GM12878 (cell line): ENCODE measurements around the gene AIFM1. TPM values are rescaled to one million over a fixed set of nuclear protein-coding genes. Genes with fewer than 3 reads are reported as not detected.

Source experiments
- ATAC-seq: fragments of 200-7000 bp; cut with Tn5 transposase; 3 replicates; pipeline ENCODE4 v1.9.1; 2020; ENCODE audit warnings: mild to moderate bottlenecking, moderate library complexity
- BruUV-seq: library from RNA; stranded (reverse); fragments of 400-500 nt; replicated peaks from 2 replicates; lab custom pipeline; 2021; lab: Mats Ljungman, UMichigan
- CTCF ChIA-PET: fragments of 300-600 bp; sonication (Branson Sonifier 250); formaldehyde crosslinking; extraction: SDS; loops from one replicate; lab custom pipeline; 2021; ENCODE audit warnings: inconsistent platforms; lab: Yijun Ruan, JAX
- POLR2A ChIA-PET: fragments of 350-600 bp; formaldehyde crosslinking; extraction: SDS; loops from one replicate; lab custom pipeline; 2021; ENCODE audit warnings: inconsistent platforms; lab: Charles Lee
- RAD21 ChIA-PET: fragments of 300-600 bp; sonication (Branson Sonifier 250); formaldehyde crosslinking; loops from one replicate; lab custom pipeline; 2023; ENCODE audit warnings: antibody characterized with exemption; ENCODE audit not compliant: unreplicated experiment; lab: Charles Lee
- SMC1A ChIA-PET: fragments of 300-600 bp; sonication (Branson Sonifier 250); formaldehyde crosslinking; loops from one replicate; lab custom pipeline; 2023; ENCODE audit not compliant: unreplicated experiment, uncharacterized antibody; lab: Charles Lee
- DNase-seq: peaks from one replicate; pipeline ENCODE4 v3.0.0-alpha.2; 2011; ENCODE audit warnings: low read depth, low spot score
- FAIRE-seq: peaks from 3 replicates; lab custom pipeline; 2011; peaks lifted over from hg19 to GRCh38; lab: Jason Lieb, UNC
- H2AFZ ChIP-seq: 2 replicates; pipeline ENCODE4 v1.6.0; 2011; ENCODE audit warnings: low read depth, low read length, control low read depth; ENCODE audit not compliant: control insufficient read depth
- H3K27ac ChIP-seq: 2 replicates; pipeline ENCODE4 v1.5.1; 2011; ENCODE audit warnings: control low read depth; ENCODE audit not compliant: control insufficient read depth, insufficient read depth
- H3K27me3 ChIP-seq, 2 experiments: replicated peaks in 1 of 2; 2 replicates each; pipeline versions ENCODE4 v1.6.0 to v1.6.1; 2011; ENCODE audit warnings: low read length in 1 of 2; ENCODE audit not compliant: control insufficient read depth in 2 of 2, insufficient read depth in 2 of 2
- H3K36me3 ChIP-seq, 2 experiments: 2 replicates each; pipeline ENCODE4 v1.5.1; 2011; ENCODE audit warnings: low read length in 1 of 2; ENCODE audit not compliant: control insufficient read depth in 2 of 2, insufficient read depth in 2 of 2
- H3K4me1 ChIP-seq: 2 replicates; pipeline ENCODE4 v1.6.1; 2011; ENCODE audit warnings: mild to moderate bottlenecking, low read length, moderate library complexity, mixed read lengths; ENCODE audit not compliant: control insufficient read depth, insufficient read depth
- H3K4me2 ChIP-seq: 2 replicates; pipeline ENCODE4 v1.6.0; 2011; ENCODE audit warnings: control low read depth; ENCODE audit not compliant: control insufficient read depth, insufficient read depth
- H3K4me3 ChIP-seq: fragments of 200-600 bp; sonication (generic); 2 replicates; pipeline ENCODE4 v1.5.1; 2016
- H3K79me2 ChIP-seq: 2 replicates; pipeline ENCODE4 v1.6.0; 2011; ENCODE audit warnings: low read length; ENCODE audit not compliant: control insufficient read depth, insufficient read depth
- H3K9ac ChIP-seq: 2 replicates; pipeline ENCODE4 v1.8.0; 2011; ENCODE audit warnings: low read length, control low read depth, mixed read lengths; ENCODE audit not compliant: control insufficient read depth, insufficient read depth
- H3K9me3 ChIP-seq: replicated peaks from 3 replicates; pipeline ENCODE4 v1.5.1; 2011; ENCODE audit warnings: mild to moderate bottlenecking, low read length; ENCODE audit not compliant: control insufficient read depth, insufficient read depth
- H4K20me1 ChIP-seq: 2 replicates; pipeline ENCODE4 v1.6.0; 2011; ENCODE audit not compliant: control insufficient read depth, insufficient read depth
- BHLHE40 ChIP-seq, 2 experiments: fragments of 450-650 bp in 1 of 2; IDR thresholded peaks; 2 replicates each; pipeline ENCODE4 v1.6.1; 2011 to 2017; ENCODE audit warnings: low read depth in 2 of 2, borderline replicate concordance in 1 of 2, improper control_type of control experiment in 1 of 2, low read length in 1 of 2, mild to moderate bottlenecking in 1 of 2
- EED ChIP-seq: sonication (generic); IDR thresholded peaks from 2 replicates; pipeline ENCODE4 v1.6.1; 2016; ENCODE audit warnings: antibody characterized with exemption, low read depth
- EP300 ChIP-seq, 2 experiments: fragments of 150-350 bp in 1 of 2; IDR thresholded peaks; 2 replicates each; pipeline ENCODE4 v1.6.1; 2011 to 2012; ENCODE audit warnings: low read depth in 2 of 2, low read length in 2 of 2, borderline replicate concordance in 1 of 2, improper control_type of control experiment in 1 of 2, inconsistent platforms in 1 of 2; ENCODE audit not compliant: control insufficient read depth in 1 of 2
- ETV6 ChIP-seq, 2 experiments: fragments of 450-650 bp in 1 of 2; IDR thresholded peaks in 1 of 2; conservative IDR thresholded peaks in 1 of 2; 2 replicates each; pipeline ENCODE4 v1.6.1; 2014; ENCODE audit warnings: antibody characterized with exemption in 1 of 2, borderline replicate concordance in 1 of 2, low read depth in 1 of 2, mild to moderate bottlenecking in 1 of 2, moderate library complexity in 1 of 2
- GATAD2B ChIP-seq: fragments of 450-650 bp; conservative IDR thresholded peaks from 2 replicates; pipeline ENCODE4 v1.6.1; 2017; ENCODE audit warnings: low read depth, mild to moderate bottlenecking, moderate library complexity
- JUND ChIP-seq: IDR thresholded peaks from 2 replicates; pipeline ENCODE4 v1.6.1; 2012; ENCODE audit warnings: low read depth, mild to moderate bottlenecking, low read length, improper control_type of control experiment, moderate library complexity
- POLR2AphosphoS5 ChIP-seq: IDR thresholded peaks from 2 replicates; pipeline ENCODE4 v1.6.1; 2011; ENCODE audit warnings: mild to moderate bottlenecking, low read length, inconsistent platforms
- POU2F2 ChIP-seq: IDR thresholded peaks from 3 replicates; pipeline ENCODE4 v1.6.1; 2011; ENCODE audit warnings: low read depth, mild to moderate bottlenecking, low read length, borderline replicate concordance
- RFX5 ChIP-seq: IDR thresholded peaks from 2 replicates; pipeline ENCODE4 v1.6.1; 2011; ENCODE audit warnings: low read depth, low read length, improper control_type of control experiment
- SMC3 ChIP-seq: IDR thresholded peaks from 2 replicates; pipeline ENCODE4 v1.6.1; 2011; ENCODE audit warnings: low read length, improper control_type of control experiment, borderline replicate concordance
- WRNIP1 ChIP-seq: IDR thresholded peaks from 2 replicates; pipeline ENCODE4 v1.6.1; 2011; ENCODE audit warnings: low read depth, low read length, improper control_type of control experiment, borderline replicate concordance
- YY1 ChIP-seq: IDR thresholded peaks from 2 replicates; pipeline ENCODE4 v1.6.1; 2011; ENCODE audit warnings: low read depth, mild to moderate bottlenecking, low read length
- WGBS: methylation state at CpG from one replicate; pipeline ENCODE4 v1.1.6; 2016; ENCODE audit warnings: low lambda C conversion rate; ENCODE audit not compliant: insufficient replicate concordance, insufficient coverage; ENCODE audit errors: missing lambda C conversion rate; 5-methylcytosine and 5-hydroxymethylcytosine counted together
- in situ Hi-C: fragments of 300-500 bp; cut with MboI; formaldehyde crosslinking; loops from 9 replicates; pipeline ENCODE4 v1.14.3; 2018; ENCODE audit warnings: mixed read lengths
- intact Hi-C: fragments of 100-400 bp; cut with micrococcal nuclease; formaldehyde crosslinking; loops from one replicate; pipeline ENCODE4 v1.14.2; 2022; ENCODE audit not compliant: unreplicated experiment
- polyA plus RNA-seq, 11 experiments: library from polyadenylated mRNA; depleted of rRNA in 4 of 11; unstranded in 6 of 11; stranded (reverse) in 5 of 11; fragments of >200 nt; fragmentation: Nextera tagmentation in 4 of 11; fragmentation: Illumina TruSeq in 1 of 11; extraction: Ambion mirVana in 4 of 11; extraction: Trizol in 1 of 11; gene quantifications; 1 replicate in 1 of 11; 2 replicates in 10 of 11; pipeline versions ENCODE4 v1.2.1 to v1.2.3, GENCODE V29; 2011 to 2016; ENCODE audit warnings: inconsistent platforms in 2 of 11, missing spikeins in 2 of 11, low read depth in 1 of 11
- total RNA-seq, 4 experiments: library from RNA; depleted of rRNA in 3 of 4; stranded (reverse); fragments of >200 nt in 3 of 4; fragmentation: Illumina TruSeq in 1 of 4; extraction: Trizol in 1 of 4; gene quantifications; 2 replicates each; pipeline versions ENCODE4 v1.2.1 to v1.2.3, GENCODE V29; 2013 to 2021
- TF ChIP-seq, protein P1 (sequence below): IDR thresholded peaks from 2 replicates; pipeline ENCODE4 v1.6.1; 2011; ENCODE audit warnings: borderline replicate concordance, low read depth, mild to moderate bottlenecking, moderate library complexity, low read length; ENCODE audit not compliant: insufficient read depth, poor library complexity, severe bottlenecking
- TF ChIP-seq, protein P2 (sequence below): IDR thresholded peaks from 2 replicates; pipeline ENCODE4 v1.6.1; 2012; ENCODE audit warnings: low read depth, low read length, improper control_type of control experiment
- TF ChIP-seq, protein P3 (sequence below): fragments of 150-350 bp; IDR thresholded peaks from 2 replicates; pipeline ENCODE4 v1.6.1; 2014; ENCODE audit warnings: mild to moderate bottlenecking, low read depth, low read length
- TF ChIP-seq, protein P4 (sequence below): fragments of 450-650 bp; IDR thresholded peaks from 2 replicates; pipeline ENCODE4 v1.6.1; 2017; ENCODE audit warnings: mild to moderate bottlenecking

Gene AIFM1
- total and polyA plus RNA-seq, 10 of the 15 experiments (the other 5 are each of a cell fraction or from before 2014, with no cell fraction given), result 44.2 to 121 (median 80.0) TPM

DNA sequence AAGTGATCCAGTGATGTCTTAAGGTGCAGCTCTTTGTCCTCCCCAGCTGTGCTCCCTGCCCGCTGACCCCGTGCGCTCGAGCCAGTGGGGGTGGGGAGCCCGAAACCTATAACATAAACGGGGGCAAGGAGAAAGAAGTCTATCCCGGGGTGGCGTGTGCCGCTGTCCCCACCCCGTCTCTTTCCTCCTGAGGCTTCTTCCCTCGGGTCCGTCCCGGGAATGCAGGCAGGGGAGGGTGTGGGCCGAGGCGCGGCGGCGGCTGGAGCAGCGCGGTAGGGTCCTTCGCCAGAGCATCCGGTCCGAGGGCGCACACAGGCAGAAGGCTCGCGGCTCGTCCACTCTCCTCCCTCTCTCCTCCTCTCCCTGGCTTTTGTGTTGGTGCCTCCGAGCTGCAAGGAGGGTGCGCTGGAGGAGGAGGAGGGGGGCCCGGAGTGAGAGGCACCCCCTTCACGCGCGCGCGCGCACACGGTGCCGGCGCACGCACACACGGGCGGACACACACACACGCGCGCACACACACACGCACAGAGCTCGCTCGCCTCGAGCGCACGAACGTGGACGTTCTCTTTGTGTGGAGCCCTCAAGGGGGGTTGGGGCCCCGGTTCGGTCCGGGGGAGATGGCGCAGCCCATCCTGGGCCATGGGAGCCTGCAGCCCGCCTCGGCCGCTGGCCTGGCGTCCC lies 5.9 kb upstream of the AIFM1 start, which contains the start of gene RAB33A:
RAB33A (plus strand) TSS at position 517 of the 681 bp plus-strand sequence; CDS start at position 618, 101 bp downstream.
- WGBS, result 27% methylated on average over 28 of the region's 61 CpGs
- RAD21 ChIA-PET, result interaction anchor here (0.9 to 3.0 kb wide), 2 partner anchors 18 to 85 kb away, joined by 3 to 13 read pairs; no protein-coding TSS in a partner anchor
- H3K4me3 ChIP-seq, result peak within 1 kb of the TSS; percentile 80
- peak within 1 kb of the TSS; percentile 84 for H3K27ac ChIP-seq
- FAIRE-seq, result no peak
- DNase-seq, result no peak
- H3K9me3 ChIP-seq, result no peaks in the 10 kb centered on the region
- peak within 1 kb of the TSS; percentile 71 for H2AFZ ChIP-seq
- POLR2A ChIA-PET, result interaction anchor here (0.6 to 4.2 kb wide), 5 partner anchors 9 to 86 kb away, joined by 3 to 28 read pairs (median 4); no protein-coding TSS in a partner anchor
- H3K4me2 ChIP-seq, result peak within 1 kb of the TSS; percentile 78
- peak within 1 kb of the TSS; percentile 75 for H3K9ac ChIP-seq
- in situ Hi-C loops, result loop anchor here (10.0 kb wide), 1 partner anchor 87 kb away; no protein-coding TSS in a partner anchor
- SMC1A ChIA-PET, result interaction anchor here (1.5 to 3.1 kb wide), 2 partner anchors 64 to 86 kb away, joined by 3 to 13 read pairs; no protein-coding TSS in a partner anchor
- H4K20me1 ChIP-seq, result no peaks in the 10 kb centered on the region
- H3K36me3 ChIP-seq, result no peaks in the 10 kb centered on the region
- no TSS peak for BruUV-seq
- H3K27me3 ChIP-seq, result no peaks in the 10 kb centered on the region
- peaks cover 14% of the 10 kb centered on the region for H3K4me1 ChIP-seq
- CTCF ChIA-PET, result interaction anchor here (0.6 to 2.5 kb wide), 4 partner anchors 21 to 240 kb away, joined by 3 to 7 read pairs (median 3); no protein-coding TSS in a partner anchor
- H3K79me2 ChIP-seq, result peaks cover 50% of the 10 kb centered on the region
- ATAC-seq, result peak; percentile 33
- intact Hi-C loops, result loop anchor here (5.0 to 10.0 kb wide), 4 partner anchors 49 to 397 kb away; partner anchors contain the start of gene SASH3
- no peak for TF ChIP-seq EP300 (IDR thresholded peaks at IDR 0.05; ENCODE audit: borderline replicate concordance in 1 of 2, control insufficient read depth in 1 of 2, low read depth in 2 of 2, low read length in 2 of 2)
- no peak for TF ChIP-seq WRNIP1
- TF ChIP-seq SMC3, result no peak
- TF ChIP-seq GATAD2B, result peak; percentile 66; the same call in 1 of the 2 replicates
- 0 out of 3 replicates have a peak, but pooled peaks have one; percentile 5 for TF ChIP-seq POU2F2
- TF ChIP-seq POLR2AphosphoS5, result no peak
- TF ChIP-seq, protein P1, sequence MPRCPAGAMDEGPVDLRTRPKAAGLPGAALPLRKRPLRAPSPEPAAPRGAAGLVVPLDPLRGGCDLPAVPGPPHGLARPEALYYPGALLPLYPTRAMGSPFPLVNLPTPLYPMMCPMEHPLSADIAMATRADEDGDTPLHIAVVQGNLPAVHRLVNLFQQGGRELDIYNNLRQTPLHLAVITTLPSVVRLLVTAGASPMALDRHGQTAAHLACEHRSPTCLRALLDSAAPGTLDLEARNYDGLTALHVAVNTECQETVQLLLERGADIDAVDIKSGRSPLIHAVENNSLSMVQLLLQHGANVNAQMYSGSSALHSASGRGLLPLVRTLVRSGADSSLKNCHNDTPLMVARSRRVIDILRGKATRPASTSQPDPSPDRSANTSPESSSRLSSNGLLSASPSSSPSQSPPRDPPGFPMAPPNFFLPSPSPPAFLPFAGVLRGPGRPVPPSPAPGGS, result peak; percentile 50
- TF ChIP-seq RFX5, result no peak
- TF ChIP-seq, protein P2, sequence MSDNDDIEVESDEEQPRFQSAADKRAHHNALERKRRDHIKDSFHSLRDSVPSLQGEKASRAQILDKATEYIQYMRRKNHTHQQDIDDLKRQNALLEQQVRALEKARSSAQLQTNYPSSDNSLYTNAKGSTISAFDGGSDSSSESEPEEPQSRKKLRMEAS, result no peak
- 0 out of 2 replicates have a peak, but pooled peaks have one; percentile 14 for TF ChIP-seq EED
- TF ChIP-seq BHLHE40 (IDR thresholded peaks at IDR 0.05; ENCODE audit: borderline replicate concordance in 1 of 2, low read depth in 2 of 2, low read length in 1 of 2), result peak in 1 of 2 experiments; percentile 76; a peak in 2 of 4 replicates
- TF ChIP-seq, protein P3, sequence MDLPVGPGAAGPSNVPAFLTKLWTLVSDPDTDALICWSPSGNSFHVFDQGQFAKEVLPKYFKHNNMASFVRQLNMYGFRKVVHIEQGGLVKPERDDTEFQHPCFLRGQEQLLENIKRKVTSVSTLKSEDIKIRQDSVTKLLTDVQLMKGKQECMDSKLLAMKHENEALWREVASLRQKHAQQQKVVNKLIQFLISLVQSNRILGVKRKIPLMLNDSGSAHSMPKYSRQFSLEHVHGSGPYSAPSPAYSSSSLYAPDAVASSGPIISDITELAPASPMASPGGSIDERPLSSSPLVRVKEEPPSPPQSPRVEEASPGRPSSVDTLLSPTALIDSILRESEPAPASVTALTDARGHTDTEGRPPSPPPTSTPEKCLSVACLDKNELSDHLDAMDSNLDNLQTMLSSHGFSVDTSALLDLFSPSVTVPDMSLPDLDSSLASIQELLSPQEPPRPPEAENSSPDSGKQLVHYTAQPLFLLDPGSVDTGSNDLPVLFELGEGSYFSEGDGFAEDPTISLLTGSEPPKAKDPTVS, result no peak
- TF ChIP-seq, protein P4, sequence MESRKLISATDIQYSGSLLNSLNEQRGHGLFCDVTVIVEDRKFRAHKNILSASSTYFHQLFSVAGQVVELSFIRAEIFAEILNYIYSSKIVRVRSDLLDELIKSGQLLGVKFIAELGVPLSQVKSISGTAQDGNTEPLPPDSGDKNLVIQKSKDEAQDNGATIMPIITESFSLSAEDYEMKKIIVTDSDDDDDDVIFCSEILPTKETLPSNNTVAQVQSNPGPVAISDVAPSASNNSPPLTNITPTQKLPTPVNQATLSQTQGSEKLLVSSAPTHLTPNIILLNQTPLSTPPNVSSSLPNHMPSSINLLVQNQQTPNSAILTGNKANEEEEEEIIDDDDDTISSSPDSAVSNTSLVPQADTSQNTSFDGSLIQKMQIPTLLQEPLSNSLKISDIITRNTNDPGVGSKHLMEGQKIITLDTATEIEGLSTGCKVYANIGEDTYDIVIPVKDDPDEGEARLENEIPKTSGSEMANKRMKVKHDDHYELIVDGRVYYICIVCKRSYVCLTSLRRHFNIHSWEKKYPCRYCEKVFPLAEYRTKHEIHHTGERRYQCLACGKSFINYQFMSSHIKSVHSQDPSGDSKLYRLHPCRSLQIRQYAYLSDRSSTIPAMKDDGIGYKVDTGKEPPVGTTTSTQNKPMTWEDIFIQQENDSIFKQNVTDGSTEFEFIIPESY, result no peak
- no peak for TF ChIP-seq JUND
- TF ChIP-seq ETV6 (conservative IDR thresholded peaks at IDR 0.05 in 1 of 2, IDR thresholded peaks at IDR 0.05 in 1 of 2; ENCODE audit: borderline replicate concordance in 1 of 2, low read depth in 1 of 2), result no peak
- TF ChIP-seq YY1, result 0 out of 2 replicates have a peak, but pooled peaks have one; percentile 7
